Stimulated activated CD4-positive, alpha-beta T cell treated with anti-CD3 and anti-CD28 coated beads, Interleukin-12 subunit alpha, Interleukin-12 subunit beta, amount 100 ng/mL, for 48 hours (primary cell): Measurements from ENCODE around the gene SNX8.

Source experiments
- DNase-seq, 3 donors: peaks; one replicate each; pipeline ENCODE4 v3.0.0-alpha.2; 2020; ENCODE audit warnings: low read depth in 2 of 3, low spot score in 1 of 3

SNX8 gene

DNA sequence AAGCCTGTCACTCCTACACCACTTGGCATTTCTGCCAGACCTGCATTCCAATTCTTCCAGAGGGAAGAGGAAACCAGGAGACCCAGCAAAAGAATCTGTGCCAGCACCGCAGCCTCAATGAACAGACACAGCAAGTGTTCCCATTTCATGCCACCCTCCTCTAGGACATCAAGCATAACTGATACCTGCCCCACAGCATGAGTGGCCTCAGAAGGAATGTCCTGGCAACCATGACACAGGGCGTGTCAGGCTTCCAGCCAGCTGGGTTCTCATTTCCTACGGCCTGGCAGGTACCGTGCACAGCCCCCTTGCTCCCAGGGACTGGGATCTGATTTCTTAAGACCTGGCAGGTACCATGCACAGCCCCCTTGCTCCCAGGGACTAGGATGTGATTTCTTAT is 89.3 kb downstream of the SNX8 start:
- DNase-seq, result no peak

GRCh38 chr7:2224491-2224928 is 89.7 kb downstream of the SNX8 start:
- DNase-seq, result no peak

- DNase-seq, result no peak
Measured at GRCh38 chr7:2223321-2223720, 90.9 kb downstream of the SNX8 start.

- DNase-seq, result no peak
Measured at GRCh38 chr7:2222516-2222915, 91.7 kb downstream of the SNX8 start.

DNA sequence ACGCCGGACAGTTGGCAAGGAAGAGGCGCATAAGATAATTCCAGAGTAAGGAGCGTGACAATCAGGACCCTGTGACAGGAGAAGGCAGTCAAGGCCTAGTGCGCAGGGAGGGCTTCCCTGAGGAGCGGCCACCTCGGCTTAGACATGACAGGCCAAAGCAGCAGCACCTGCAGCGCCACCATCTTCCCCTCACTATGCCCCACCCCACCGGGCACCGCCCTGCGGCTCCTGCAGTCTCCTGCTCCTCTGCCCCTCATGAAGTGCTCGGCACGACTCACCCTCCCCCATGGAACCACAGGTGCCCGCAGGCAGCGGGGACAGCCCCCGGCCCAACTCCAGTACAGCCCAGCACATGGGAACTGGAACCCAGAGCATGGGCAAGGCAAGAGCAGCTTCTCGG is 93.3 kb downstream of the SNX8 start:
- no peak for DNase-seq

DNA sequence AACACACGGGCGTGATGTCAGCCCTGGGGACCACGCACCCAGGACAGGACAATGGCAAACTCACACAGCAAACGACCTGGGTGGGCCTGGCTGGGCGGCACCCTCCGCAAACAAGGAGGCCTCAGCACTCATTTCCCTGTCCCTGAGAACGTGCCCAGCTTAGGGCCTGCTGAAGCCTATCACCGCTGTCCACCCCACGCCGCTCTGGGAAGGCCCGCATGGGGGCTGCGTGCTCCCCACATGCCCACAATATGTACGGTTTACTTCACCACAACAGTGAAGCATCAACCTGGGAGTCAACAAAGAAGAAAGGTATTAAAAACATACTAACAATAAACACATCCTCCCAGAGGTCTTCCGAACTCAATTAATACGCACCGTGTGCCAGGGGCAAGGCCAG is 93.7 kb downstream of the SNX8 start:
- DNase-seq, result no peak

GRCh38 chr7:2220030-2220429 is 94.2 kb downstream of the SNX8 start:
- no peak for DNase-seq

GRCh38 chr7:2219606-2220005 is 94.6 kb downstream of the SNX8 start:
- no peak for DNase-seq

DNA sequence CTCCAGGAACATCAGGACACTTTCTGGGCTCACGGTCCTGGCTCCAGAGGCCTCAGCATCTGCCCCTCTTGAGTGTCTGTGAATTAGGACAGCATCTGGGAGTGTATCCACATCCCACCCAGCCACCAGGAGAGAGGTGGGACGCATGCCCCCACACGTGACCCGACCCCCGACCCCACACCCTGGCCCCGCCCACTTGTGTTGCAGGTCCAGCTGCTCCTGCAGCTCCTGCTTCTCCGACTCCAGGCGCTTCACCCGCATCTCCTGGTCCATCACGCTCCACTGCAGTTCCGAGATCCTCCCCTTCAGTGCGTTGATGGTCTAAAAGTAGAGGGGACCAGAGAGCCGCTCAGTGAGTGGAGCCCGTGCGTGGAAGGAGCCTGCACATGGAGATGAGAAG is 95.1 kb downstream of the SNX8 start:
- DNase-seq, result no peak

GRCh38 chr7:2218444-2218785 is 95.8 kb downstream of the SNX8 start:
- no peak for DNase-seq

GRCh38 chr7:2217716-2218443 is 96.4 kb downstream of the SNX8 start:
- DNase-seq, result no peak

DNA sequence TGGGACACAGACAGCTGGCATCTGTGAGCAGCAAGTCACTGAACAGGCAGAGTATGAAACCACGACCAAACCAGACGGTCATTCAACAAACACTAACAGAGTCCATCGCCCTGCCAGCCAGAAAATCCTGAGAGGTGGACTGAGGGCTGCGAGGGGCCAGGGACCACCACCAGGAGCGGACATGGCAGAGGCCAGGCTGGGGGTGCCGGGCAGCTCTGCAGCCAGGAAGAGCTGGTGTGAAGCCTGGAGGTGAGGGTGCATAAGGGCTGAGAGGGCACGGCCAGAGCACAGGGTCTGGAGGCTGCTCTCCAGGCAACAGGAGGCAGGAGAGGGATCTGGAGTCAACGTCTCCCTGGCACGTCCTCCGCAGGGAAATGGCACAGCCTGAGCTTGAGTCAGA is 97.0 kb downstream of the SNX8 start:
- DNase-seq, result no peak

- no peak for DNase-seq
Measured at GRCh38 chr7:2215851-2216250, 98.4 kb downstream of the SNX8 start.

GRCh38 chr7:2214636-2215035 is 99.6 kb downstream of the SNX8 start:
- DNase-seq, result no peak

DNA sequence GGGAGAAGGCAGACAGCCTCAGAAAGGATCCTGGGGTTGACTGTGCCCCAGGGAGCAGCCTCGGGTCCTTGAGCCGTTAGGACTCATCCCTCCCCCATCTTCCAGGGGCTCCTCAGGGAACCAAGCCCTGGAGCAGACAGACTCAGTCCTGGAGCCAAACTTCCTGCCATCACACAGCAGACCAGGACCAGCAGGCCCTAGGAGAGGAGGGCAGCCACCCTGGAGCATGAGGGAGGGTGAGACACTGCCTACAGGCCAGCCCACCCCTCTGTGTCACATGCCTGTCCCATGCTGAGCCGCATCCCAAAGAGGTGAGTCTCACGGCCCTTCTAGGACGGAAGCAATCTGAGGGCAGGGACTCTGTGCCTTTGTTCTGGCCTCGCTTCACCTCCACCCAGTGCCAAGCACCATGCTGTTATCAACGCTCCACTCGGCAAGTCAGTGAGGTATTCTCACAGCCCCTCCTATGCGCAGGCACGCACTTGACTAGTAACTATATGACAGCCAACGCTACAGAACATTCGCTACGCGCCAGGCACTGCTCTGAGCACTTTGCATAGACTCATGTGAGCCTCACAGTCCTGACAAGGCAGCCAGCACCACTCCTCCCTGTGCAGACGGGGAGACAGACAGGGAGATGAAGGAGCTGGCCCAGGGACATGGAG is 100.6 kb downstream of the SNX8 start:
- no peak for DNase-seq

DNA sequence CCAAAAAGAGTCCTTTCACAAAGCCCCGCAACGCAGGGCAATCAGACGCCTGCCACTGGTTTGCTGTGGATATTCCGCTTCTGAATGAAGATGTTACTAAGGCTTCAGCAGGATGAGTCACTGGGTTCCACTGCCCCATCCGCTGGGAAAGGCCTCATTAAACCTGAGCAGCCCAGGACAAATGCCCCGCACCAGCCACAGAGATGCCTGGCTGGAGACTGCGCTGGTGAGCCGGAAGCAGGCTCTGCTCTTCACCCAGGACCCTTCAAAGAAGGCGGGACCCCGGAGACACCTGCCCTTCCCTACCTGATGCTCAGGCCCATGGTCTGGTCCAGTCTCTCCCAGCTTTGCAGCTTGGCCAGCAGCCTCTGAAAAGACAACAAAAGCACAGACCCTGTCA is 101.3 kb downstream of the SNX8 start:
- DNase-seq, result no peak

DNA sequence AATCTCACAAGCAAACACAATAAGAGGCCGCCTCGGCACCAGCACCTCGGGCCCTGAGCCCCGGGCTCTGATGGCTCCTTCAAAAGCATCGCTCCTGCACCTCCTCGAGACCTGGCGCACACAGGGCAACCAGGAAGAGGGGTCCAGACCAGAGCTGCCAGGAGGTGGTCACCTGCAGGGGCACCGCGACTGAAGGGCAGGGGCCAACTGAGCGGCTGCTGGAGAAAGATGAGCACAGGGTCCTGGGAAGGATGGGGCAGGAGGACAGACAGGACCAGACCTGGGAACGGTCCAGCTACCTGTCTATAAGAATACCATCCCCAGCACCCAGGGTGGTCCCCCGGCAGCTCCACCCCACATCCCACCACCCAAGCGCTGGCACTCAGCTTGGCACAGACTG is 102.3 kb downstream of the SNX8 start:
- DNase-seq, result no peak

GRCh38 chr7:2211259-2211880 is 102.9 kb downstream of the SNX8 start:
- DNase-seq, result no peak

DNA sequence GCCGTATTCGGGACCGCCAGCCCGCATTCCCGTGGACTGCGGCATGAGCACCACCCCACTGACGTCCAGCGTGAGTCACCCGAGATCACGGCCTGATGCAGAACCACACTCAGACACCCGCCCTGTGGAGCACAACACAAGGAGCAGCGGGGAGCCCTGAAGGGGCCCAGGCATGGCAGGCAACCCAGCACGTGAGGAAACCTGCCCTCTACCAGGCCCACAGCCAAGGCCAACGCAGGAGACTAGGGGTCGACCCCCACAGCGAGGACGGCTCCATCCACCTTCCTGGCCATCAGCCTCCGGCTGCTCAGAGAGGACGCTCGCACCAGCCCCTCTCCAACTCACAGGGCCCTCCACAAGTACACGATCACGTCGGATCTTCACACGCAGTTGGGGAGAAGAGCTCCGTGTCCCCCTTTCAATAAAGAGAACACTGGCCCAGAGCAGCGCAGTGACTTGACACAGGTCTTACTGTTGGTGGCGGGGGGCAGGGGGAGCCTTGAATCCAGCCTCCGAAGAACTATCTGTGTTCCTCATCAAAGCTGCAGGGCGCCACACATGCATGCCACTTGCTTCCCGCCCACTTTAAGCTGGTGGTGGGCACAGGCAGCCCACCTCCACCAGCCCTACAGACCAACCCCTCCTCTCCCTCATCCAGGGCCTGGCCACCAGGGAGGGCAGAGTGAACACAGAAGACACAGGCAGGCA is 103.5 kb downstream of the SNX8 start:
- DNase-seq, result no peak

- DNase-seq, result no peak
Measured at GRCh38 chr7:2209961-2210323, 104.3 kb downstream of the SNX8 start.

DNA sequence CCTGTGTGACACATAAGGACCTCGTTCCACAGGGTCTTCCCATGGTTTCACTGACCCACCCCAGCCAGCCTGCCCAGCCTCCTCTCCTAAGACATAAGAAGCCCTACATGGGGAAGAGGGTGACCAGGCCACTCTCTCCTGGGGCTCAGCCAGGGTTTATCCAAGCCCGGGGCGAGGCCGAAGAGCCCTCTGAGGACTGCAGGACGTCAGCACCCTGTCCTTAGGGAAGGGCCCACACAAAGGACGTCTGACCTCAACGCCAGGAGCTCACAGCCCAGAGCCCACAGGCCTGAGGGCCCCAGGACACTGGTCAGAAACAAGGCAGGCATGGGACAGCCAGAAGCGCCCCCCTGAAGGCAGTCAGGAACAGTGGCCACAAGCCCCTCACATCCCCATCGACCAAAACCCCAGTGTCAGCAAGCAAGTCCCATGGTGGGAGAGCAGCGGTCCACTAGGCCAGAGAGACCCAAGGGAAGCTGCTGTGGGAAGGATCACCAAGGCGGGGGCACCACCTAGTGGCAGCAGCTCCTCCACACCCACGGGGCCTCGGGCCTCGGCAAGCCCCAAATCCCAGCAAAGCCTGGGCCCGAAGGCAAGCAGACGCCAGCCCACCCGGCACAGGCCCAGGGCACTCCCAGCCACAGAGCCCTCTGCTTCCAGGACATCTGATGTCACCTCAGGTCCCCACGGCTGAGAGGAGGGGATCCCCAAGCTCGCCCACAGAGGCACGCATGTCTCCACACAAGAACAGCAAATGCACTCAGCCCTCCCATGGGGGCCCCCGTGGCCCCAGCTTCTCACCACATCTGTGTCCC is 104.9 kb downstream of the SNX8 start:
- DNase-seq, result peak in 1 of 3 donors; percentile 15
